GM12892 (cell line): ENCODE data around the gene ATP4B.

Experiments
- DNase-seq: peaks from one replicate; pipeline ENCODE4 v3.0.0; 2011; ENCODE audit not compliant: insufficient read length
- FAIRE-seq: peaks from 2 replicates; lab custom pipeline; 2011; peaks lifted over from hg19 to GRCh38; lab: Jason Lieb, UNC
- POLR2A ChIP-seq: IDR thresholded peaks from 2 replicates; pipeline ENCODE4 v1.6.1; 2011; ENCODE audit warnings: low read depth, low read length, control low read depth
- POLR2AphosphoS5 ChIP-seq: IDR thresholded peaks from 2 replicates; pipeline ENCODE4 v1.6.1; 2011; ENCODE audit warnings: low read depth, low read length, control low read depth
- TAF1 ChIP-seq: IDR thresholded peaks from 2 replicates; pipeline ENCODE4 v1.6.1; 2011; ENCODE audit warnings: low read depth, mild to moderate bottlenecking, control low read depth, low read length, borderline replicate concordance

Gene ATP4B

GRCh38 chr13:113605866-113606438 lies 52.0 kb downstream of the ATP4B start:
- DNase-seq, result no peak

GRCh38 chr13:113605461-113605860 lies 52.5 kb downstream of the ATP4B start:
- TF ChIP-seq POLR2AphosphoS5, result no peak
- TF ChIP-seq TAF1, result no peak
- no peak for TF ChIP-seq POLR2A
- no peak for DNase-seq
- FAIRE-seq, result no peak

More at GRCh38 chr13:113605866-113606438, 52.0 kb downstream of the ATP4B start:
- no peak for FAIRE-seq
- TF ChIP-seq TAF1 (no peak), POLR2AphosphoS5 (no peak), POLR2A (no peak)

GRCh38 chr13:113604186-113604585 lies 53.8 kb downstream of the ATP4B start:
- no peak for DNase-seq
- no peak for TF ChIP-seq TAF1
- no peak for TF ChIP-seq POLR2A
- no peak for TF ChIP-seq POLR2AphosphoS5
- no peak for FAIRE-seq

- DNase-seq (no peak), FAIRE-seq (no peak)
- no peak for TF ChIP-seq POLR2AphosphoS5
- no peak for TF ChIP-seq POLR2A
- TF ChIP-seq TAF1, result no peak
Measured at GRCh38 chr13:113603116-113603710, 54.8 kb downstream of the ATP4B start.

GRCh38 chr13:113602291-113602988 lies 55.6 kb downstream of the ATP4B start:
- no peak for TF ChIP-seq TAF1
- no peak for TF ChIP-seq POLR2AphosphoS5
- no peak for TF ChIP-seq POLR2A
- DNase-seq, result no peak
- no peak for FAIRE-seq

- FAIRE-seq (no peak), DNase-seq (no peak)
Measured at GRCh38 chr13:113601166-113602070, 56.6 kb downstream of the ATP4B start.

GRCh38 chr13:113599391-113599790 lies 58.6 kb downstream of the ATP4B start:
- FAIRE-seq (no peak), DNase-seq (no peak)
- TF ChIP-seq POLR2AphosphoS5 (no peak), POLR2A (no peak), TAF1 (no peak)

More at GRCh38 chr13:113601166-113602070, 56.6 kb downstream of the ATP4B start:
- no peak for TF ChIP-seq POLR2A
